ENCODE measurements around the gene GPC5.

GPC5 gene

GRCh38 chr13:91544723-91545122, 146.3 kb downstream of the GPC5 start:
- POLR2A ChIA-PET, result no interaction called here
- CTCF ChIA-PET, result no interaction called here
- no peak for DNase-seq (ENCODE audit: extremely low spot score)
- TF ChIP-seq TARDBP (IDR thresholded peaks at IDR 0.05), result no peak
- TF ChIP-seq L3MBTL2 (conservative IDR thresholded peaks at IDR 0.05), result no peak

GRCh38 chr13:91546900-91547299, 148.5 kb downstream of the GPC5 start:
- POLR2A ChIA-PET, result no interaction called here
- no peak for DNase-seq (ENCODE audit: extremely low spot score)
- CTCF ChIA-PET, result no interaction called here
- TF ChIP-seq NFRKB (IDR thresholded peaks at IDR 0.05), result no peak
- no peak for TF ChIP-seq TARDBP (IDR thresholded peaks at IDR 0.05)
- TF ChIP-seq LEF1 (IDR thresholded peaks at IDR 0.05; ENCODE audit: borderline replicate concordance), result no peak
- TF ChIP-seq SP1 (IDR thresholded peaks at IDR 0.05), result no peak
- no peak for TF ChIP-seq SUZ12 (IDR thresholded peaks at IDR 0.05)
- TF ChIP-seq HDGF (IDR thresholded peaks at IDR 0.05; ENCODE audit: borderline replicate concordance), result no peak
- TF ChIP-seq FOXK2 (IDR thresholded peaks at IDR 0.05), result no peak

- TF ChIP-seq FOXK2 (IDR thresholded peaks at IDR 0.05) (no peak), FOXA1 (IDR thresholded peaks at IDR 0.05) (no peak), FOXM1 (IDR thresholded peaks at IDR 0.05; ENCODE audit: borderline replicate concordance) (no peak), ZNF384 (IDR thresholded peaks at IDR 0.05) (no peak)
- CTCF ChIA-PET, result no interaction called here
These were observed 155.2 kb downstream of the GPC5 start for GRCh38 chr13:91553584-91553983.

GRCh38 chr13:91554101-91554500, 155.7 kb downstream of the GPC5 start:
- no peak for TF ChIP-seq NFRKB (IDR thresholded peaks at IDR 0.05)
- TF ChIP-seq PKNOX1 (IDR thresholded peaks at IDR 0.05), result no peak
- no peak for TF ChIP-seq TARDBP (IDR thresholded peaks at IDR 0.05)
- no peak for TF ChIP-seq ZNF384 (IDR thresholded peaks at IDR 0.05)
- no peak for TF ChIP-seq CTBP1 (IDR thresholded peaks at IDR 0.05; ENCODE audit: borderline replicate concordance)
- TF ChIP-seq FOXK2 (IDR thresholded peaks at IDR 0.05), result no peak
- no peak for TF ChIP-seq SUZ12 (IDR thresholded peaks at IDR 0.05)
- TF ChIP-seq ELF4 (IDR thresholded peaks at IDR 0.05), result no peak
- TF ChIP-seq FOXM1 (IDR thresholded peaks at IDR 0.05; ENCODE audit: borderline replicate concordance), result no peak
- no peak for TF ChIP-seq L3MBTL2 (conservative IDR thresholded peaks at IDR 0.05)
- no peak for TF ChIP-seq BHLHE40 (IDR thresholded peaks at IDR 0.05; ENCODE audit: borderline replicate concordance)
- TF ChIP-seq ARNT (IDR thresholded peaks at IDR 0.05), result no peak
- TF ChIP-seq HDGF (IDR thresholded peaks at IDR 0.05; ENCODE audit: borderline replicate concordance), result no peak
- no peak for TF ChIP-seq LEF1 (IDR thresholded peaks at IDR 0.05; ENCODE audit: borderline replicate concordance)
- TF ChIP-seq SP1 (IDR thresholded peaks at IDR 0.05), result no peak
- no peak for TF ChIP-seq FOXA1 (IDR thresholded peaks at IDR 0.05)
- ChIA-PET POLR2A (no interaction called here), CTCF (no interaction called here)
- no peak for DNase-seq (ENCODE audit: extremely low spot score)

More at GRCh38 chr13:91553584-91553983, 155.2 kb downstream of the GPC5 start:
- POLR2A ChIA-PET, result no interaction called here
- DNase-seq (ENCODE audit: extremely low spot score), result no peak

- no peak for DNase-seq (ENCODE audit: extremely low spot score)
- ChIA-PET POLR2A (no interaction called here), CTCF (interaction anchor here (0.6 kb wide), 1 partner anchor 11 kb away, joined by 4 read pairs; no protein-coding TSS in a partner anchor)
- TF ChIP-seq HDGF (IDR thresholded peaks at IDR 0.05; ENCODE audit: borderline replicate concordance), result no peak
- no peak for TF ChIP-seq ELF4 (IDR thresholded peaks at IDR 0.05)
These were observed 159.1 kb downstream of the GPC5 start for GRCh38 chr13:91557328-91558090.

GRCh38 chr13:91563799-91564198, 165.4 kb downstream of the GPC5 start:
- TF ChIP-seq ZNF384 (IDR thresholded peaks at IDR 0.05) (no peak), NFRKB (IDR thresholded peaks at IDR 0.05) (no peak), HDGF (IDR thresholded peaks at IDR 0.05; ENCODE audit: borderline replicate concordance) (no peak), ELF4 (IDR thresholded peaks at IDR 0.05) (no peak), FOXM1 (IDR thresholded peaks at IDR 0.05; ENCODE audit: borderline replicate concordance) (no peak), FOXK2 (IDR thresholded peaks at IDR 0.05) (no peak)
- POLR2A ChIA-PET, result no interaction called here
- DNase-seq (ENCODE audit: extremely low spot score), result no peak
- CTCF ChIA-PET, result no interaction called here

- no peak for DNase-seq (ENCODE audit: extremely low spot score)
- POLR2A ChIA-PET, result no interaction called here
- no peak for TF ChIP-seq FOXK2 (IDR thresholded peaks at IDR 0.05)
- TF ChIP-seq SP1 (IDR thresholded peaks at IDR 0.05), result no peak
- TF ChIP-seq FOXA1 (IDR thresholded peaks at IDR 0.05), result no peak
- TF ChIP-seq NFRKB (IDR thresholded peaks at IDR 0.05), result no peak
- TF ChIP-seq HDGF (IDR thresholded peaks at IDR 0.05; ENCODE audit: borderline replicate concordance), result no peak
- no peak for TF ChIP-seq TARDBP (IDR thresholded peaks at IDR 0.05)
- no peak for TF ChIP-seq ELF4 (IDR thresholded peaks at IDR 0.05)
- no peak for TF ChIP-seq BHLHE40 (IDR thresholded peaks at IDR 0.05; ENCODE audit: borderline replicate concordance)
- no peak for TF ChIP-seq PKNOX1 (IDR thresholded peaks at IDR 0.05)
- TF ChIP-seq CTBP1 (IDR thresholded peaks at IDR 0.05; ENCODE audit: borderline replicate concordance), result no peak
- TF ChIP-seq SUZ12 (IDR thresholded peaks at IDR 0.05), result no peak
- no peak for TF ChIP-seq L3MBTL2 (conservative IDR thresholded peaks at IDR 0.05)
- CTCF ChIA-PET, result no interaction called here
These were observed 166.0 kb downstream of the GPC5 start for GRCh38 chr13:91564396-91564795.

GRCh38 chr13:91565296-91565695, 166.9 kb downstream of the GPC5 start:
- TF ChIP-seq HDGF (IDR thresholded peaks at IDR 0.05; ENCODE audit: borderline replicate concordance) (no peak), TARDBP (IDR thresholded peaks at IDR 0.05) (no peak), NFRKB (IDR thresholded peaks at IDR 0.05) (no peak), LEF1 (IDR thresholded peaks at IDR 0.05; ENCODE audit: borderline replicate concordance) (no peak), SP1 (IDR thresholded peaks at IDR 0.05) (no peak), FOXA1 (IDR thresholded peaks at IDR 0.05) (no peak)
- POLR2A ChIA-PET, result no interaction called here
- no peak for DNase-seq (ENCODE audit: extremely low spot score)
- CTCF ChIA-PET, result interaction anchor here (0.6 kb wide), 1 partner anchor 27 kb away, joined by 4 read pairs; no protein-coding TSS in a partner anchor

Measured in HEK293T (cell line).